NCI-H128 (cell line): ENCODE data around the gene NDUFB10.

Source experiments
- DNase-seq: peaks from one replicate; lab custom pipeline; 2025; ENCODE audit not compliant: unreplicated experiment; lab: John Stamatoyannopoulos, UW

Gene NDUFB10

GRCh38 chr16:1968146-1968953 is 9.0 kb downstream of the NDUFB10 start:
- no peak for DNase-seq

GRCh38 chr16:1971796-1972489 is 12.6 kb downstream of the NDUFB10 start, which contains the start of gene TBL3:
Gene TBL3, plus strand, starts transcription at chr16:1972053. Its CDS starts 112 bp downstream, at chr16:1972165.
- peak; percentile 80 for DNase-seq

GRCh38 chr16:1972490-1972877 is 13.1 kb downstream of the NDUFB10 start:
- no peak for DNase-seq

- no peak for DNase-seq
These were observed 14.3 kb downstream of the NDUFB10 start for GRCh38 chr16:1973461-1974156.

- DNase-seq, result no peak
These were observed 15.1 kb downstream of the NDUFB10 start for GRCh38 chr16:1974157-1975070.

GRCh38 chr16:1975432-1976215 is 16.3 kb downstream of the NDUFB10 start:
- no peak for DNase-seq

GRCh38 chr16:1976216-1976520 is 16.8 kb downstream of the NDUFB10 start:
- no peak for DNase-seq

- DNase-seq, result no peak
These were observed 17.9 kb downstream of the NDUFB10 start for GRCh38 chr16:1976951-1977874.

GRCh38 chr16:1977875-1978268 is 18.5 kb downstream of the NDUFB10 start:
- DNase-seq, result no peak

- no peak for DNase-seq
These were observed 19.3 kb downstream of the NDUFB10 start for GRCh38 chr16:1978476-1979120.

GRCh38 chr16:1979271-1980029 is 20.1 kb downstream of the NDUFB10 start:
- DNase-seq, result no peak

- DNase-seq, result no peak
These were observed 20.9 kb downstream of the NDUFB10 start for GRCh38 chr16:1980030-1980769.

- no peak for DNase-seq
These were observed 21.4 kb downstream of the NDUFB10 start for GRCh38 chr16:1980770-1981087.

- no peak for DNase-seq
These were observed 22.1 kb downstream of the NDUFB10 start, which contains the start of gene NOXO1 for GRCh38 chr16:1981398-1981836. Gene NOXO1, minus strand, starts transcription at chr16:1981469. Its CDS starts 290 bp downstream, at chr16:1981179.

- DNase-seq, result no peak
These were observed 22.7 kb downstream of the NDUFB10 start for GRCh38 chr16:1982013-1982433.

- no peak for DNase-seq
These were observed 23.7 kb downstream of the NDUFB10 start for GRCh38 chr16:1982991-1983543.
